NT2/D1 (cell line): ENCODE measurements around the gene DSTN.

Experiments
- DNase-seq: peaks from one replicate; pipeline ENCODE4 v3.0.0-alpha.2; 2011; ENCODE audit warnings: low read depth, low spot score
- H3K27me3 ChIP-seq: 2 replicates; pipeline ENCODE4 v1.6.0; 2011; ENCODE audit warnings: mild to moderate bottlenecking; ENCODE audit not compliant: insufficient read length, insufficient read depth
- H3K36me3 ChIP-seq: 2 replicates; pipeline ENCODE4 v1.6.1; 2011; ENCODE audit warnings: mild to moderate bottlenecking, low read length, mixed read lengths; ENCODE audit not compliant: insufficient read depth, insufficient read length
- H3K4me1 ChIP-seq: 2 replicates; pipeline ENCODE4 v1.5.1; 2011; ENCODE audit not compliant: insufficient read depth, insufficient read length
- H3K4me3 ChIP-seq: 2 replicates; pipeline ENCODE4 v1.5.1; 2011; ENCODE audit warnings: low read depth; ENCODE audit not compliant: insufficient read length
- H3K9ac ChIP-seq: 2 replicates; pipeline ENCODE4 v1.6.0; 2011; ENCODE audit warnings: low read depth; ENCODE audit not compliant: insufficient read length
- H3K9me3 ChIP-seq: 2 replicates; pipeline ENCODE4 v1.5.1; 2011; ENCODE audit warnings: mild to moderate bottlenecking, low read length; ENCODE audit not compliant: insufficient read depth
- SUZ12 ChIP-seq: IDR thresholded peaks from 2 replicates; pipeline ENCODE4 v1.6.1; 2011; ENCODE audit not compliant: insufficient read length, insufficient read depth; ENCODE audit errors: extremely low read depth
- YY1 ChIP-seq: IDR thresholded peaks from 2 replicates; pipeline ENCODE4 v1.6.1; 2011; ENCODE audit not compliant: insufficient read length, insufficient read depth
- ZNF274 ChIP-seq: IDR thresholded peaks from 2 replicates; pipeline ENCODE4 v1.6.1; 2011; ENCODE audit warnings: mild to moderate bottlenecking, low read depth, low read length

Gene DSTN

DNA sequence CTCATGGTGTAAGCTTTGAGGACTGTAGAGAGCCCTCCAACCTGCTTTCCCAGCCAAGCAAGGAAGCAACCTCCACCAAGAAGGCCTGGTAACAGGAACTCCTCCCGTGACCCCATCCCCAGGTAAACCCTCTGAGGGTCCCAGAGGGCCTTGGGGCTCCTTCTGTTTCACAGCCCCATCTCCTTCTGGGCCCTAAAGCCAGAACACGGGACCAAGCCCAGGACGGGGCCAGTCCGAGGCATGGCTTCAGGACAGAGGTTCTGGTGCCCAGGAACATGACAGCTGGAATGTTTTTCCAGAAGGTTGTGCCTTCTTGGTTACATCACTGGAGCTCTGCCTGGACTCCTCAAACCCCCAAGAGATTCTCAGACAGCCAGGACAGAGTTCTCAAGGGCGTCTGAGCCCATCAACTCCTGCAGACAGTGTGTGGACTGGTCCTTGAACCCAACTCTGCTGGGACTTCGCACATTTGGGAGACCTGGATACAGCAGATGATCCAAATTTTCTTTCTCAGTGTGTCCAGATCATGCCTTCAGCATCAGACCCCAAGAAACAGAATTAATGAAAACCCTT lies 69.0 kb downstream of the DSTN start:
- Histone ChIP-seq H3K4me3 (no peak overlapping the region), H3K9me3 (no peaks in the 10 kb centered on the region), H3K9ac (no peak overlapping the region), H3K27me3 (no peaks in the 10 kb centered on the region), H3K4me1 (peaks cover 10% of the 10 kb centered on the region), H3K36me3 (peaks cover 92% of the 10 kb centered on the region)
- DNase-seq: no peak
- TF ChIP-seq YY1: no peak
- no peak for TF ChIP-seq SUZ12
- TF ChIP-seq ZNF274: no peak

DNA sequence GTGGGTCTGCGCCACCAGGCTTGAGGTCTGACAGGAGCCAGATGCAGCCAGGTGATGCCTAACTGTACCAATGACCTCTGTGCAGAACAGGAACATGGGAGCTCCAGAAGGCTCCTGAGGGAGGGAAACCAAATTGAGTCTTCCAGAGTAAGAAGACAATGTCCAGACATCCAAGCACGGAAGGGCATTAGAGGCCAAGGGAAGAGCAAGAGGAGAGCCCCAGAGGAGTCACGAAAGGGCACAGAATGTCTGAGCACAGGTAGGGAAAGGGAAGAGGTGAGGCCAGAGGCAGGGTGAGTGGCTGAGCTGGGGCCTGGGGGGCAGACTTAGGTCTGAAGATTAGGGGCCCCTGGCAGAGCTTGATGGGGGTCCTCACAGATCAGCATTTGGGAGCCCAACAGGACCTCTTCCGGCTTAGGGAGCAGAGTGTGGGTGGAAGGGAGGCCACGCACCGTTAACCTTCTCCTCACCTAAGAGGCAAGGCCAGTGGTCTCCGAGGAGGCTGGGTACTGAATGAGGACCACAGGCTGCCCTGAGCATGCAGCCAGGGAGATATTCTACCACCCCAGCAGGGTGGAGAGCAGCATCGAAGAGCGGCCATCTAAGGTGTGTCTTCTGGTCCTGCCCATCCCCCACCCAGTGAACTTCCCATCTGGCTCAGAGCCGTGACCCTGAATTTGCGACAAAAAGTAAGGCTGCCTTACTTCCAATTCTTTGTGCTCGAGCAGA lies 70.4 kb downstream of the DSTN start:
- Histone ChIP-seq H3K36me3 (peaks cover 89% of the 10 kb centered on the region), H3K4me3 (no peak overlapping the region)
- no peak for TF ChIP-seq SUZ12
- no peak for TF ChIP-seq ZNF274
- no peak for TF ChIP-seq YY1

DNA sequence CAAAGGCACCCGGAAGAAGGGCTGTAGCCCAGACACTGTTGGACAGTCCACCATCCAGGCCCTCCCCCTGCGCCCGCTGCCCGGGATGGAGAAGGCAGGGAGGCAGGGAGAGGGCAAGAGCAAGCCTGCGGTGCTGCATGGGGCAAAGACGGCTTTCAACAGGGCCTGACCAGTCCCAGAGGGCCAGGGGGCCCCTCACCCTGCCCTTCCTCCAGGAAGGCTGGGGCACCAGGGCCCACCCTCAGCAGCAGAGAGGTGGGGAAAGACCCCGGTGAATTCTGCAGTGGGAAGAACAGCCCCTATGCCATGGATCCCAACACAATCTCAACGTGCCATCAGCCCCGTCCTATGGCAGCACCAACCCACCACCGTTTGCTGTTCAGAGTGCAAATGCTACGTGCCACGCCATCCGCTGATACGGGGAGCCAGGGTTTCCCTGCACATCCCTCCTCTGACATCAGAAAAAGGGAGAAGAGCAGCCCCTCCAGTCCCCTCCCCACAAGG lies 71.1 kb downstream of the DSTN start:
- no peaks in the 10 kb centered on the region for H3K9me3 ChIP-seq
- H3K4me3 ChIP-seq: no peak overlapping the region
- no peaks in the 10 kb centered on the region for H3K27me3 ChIP-seq
- no peak overlapping the region for H3K9ac ChIP-seq
- DNase-seq: no peak
- H3K4me1 ChIP-seq: peaks cover 10% of the 10 kb centered on the region
- TF ChIP-seq YY1 (no peak), SUZ12 (no peak), ZNF274 (no peak)
- peaks cover 83% of the 10 kb centered on the region for H3K36me3 ChIP-seq

More for the DNA sequence above, 70.4 kb downstream of the DSTN start:
- no peaks in the 10 kb centered on the region for H3K27me3 ChIP-seq
- H3K9me3 ChIP-seq: no peaks in the 10 kb centered on the region
- DNase-seq: no peak
- peaks cover 10% of the 10 kb centered on the region for H3K4me1 ChIP-seq
- H3K9ac ChIP-seq: no peak overlapping the region

DNA sequence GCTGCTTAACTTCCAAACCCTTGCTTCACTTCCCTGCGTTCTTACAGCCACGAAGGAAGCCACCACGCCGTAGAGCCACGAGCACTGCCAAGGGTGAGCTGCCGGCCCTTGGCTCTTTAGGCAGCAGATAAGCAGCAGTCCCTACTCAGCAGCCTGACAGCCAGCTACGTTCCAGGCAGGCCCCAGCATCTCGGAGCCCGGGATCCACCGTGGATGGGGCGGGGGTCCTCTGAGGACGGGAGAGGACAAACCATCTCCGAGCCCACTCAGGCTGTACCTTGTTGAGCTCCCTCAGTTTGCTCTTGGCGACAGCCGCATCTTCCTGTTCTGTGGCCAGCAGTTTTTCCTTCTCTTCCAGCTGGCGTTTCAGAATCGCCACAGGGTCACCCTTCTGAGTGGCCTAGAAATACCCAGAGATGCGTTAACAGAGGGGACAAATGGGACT lies 71.7 kb downstream of the DSTN start:
- DNase-seq: no peak
- Histone ChIP-seq H3K9ac (no peak overlapping the region), H3K9me3 (no peaks in the 10 kb centered on the region), H3K4me3 (no peak overlapping the region), H3K36me3 (peaks cover 77% of the 10 kb centered on the region), H3K4me1 (peaks cover 13% of the 10 kb centered on the region), H3K27me3 (no peaks in the 10 kb centered on the region)
- no peak for TF ChIP-seq ZNF274
- no peak for TF ChIP-seq YY1
- TF ChIP-seq SUZ12: no peak

DNA sequence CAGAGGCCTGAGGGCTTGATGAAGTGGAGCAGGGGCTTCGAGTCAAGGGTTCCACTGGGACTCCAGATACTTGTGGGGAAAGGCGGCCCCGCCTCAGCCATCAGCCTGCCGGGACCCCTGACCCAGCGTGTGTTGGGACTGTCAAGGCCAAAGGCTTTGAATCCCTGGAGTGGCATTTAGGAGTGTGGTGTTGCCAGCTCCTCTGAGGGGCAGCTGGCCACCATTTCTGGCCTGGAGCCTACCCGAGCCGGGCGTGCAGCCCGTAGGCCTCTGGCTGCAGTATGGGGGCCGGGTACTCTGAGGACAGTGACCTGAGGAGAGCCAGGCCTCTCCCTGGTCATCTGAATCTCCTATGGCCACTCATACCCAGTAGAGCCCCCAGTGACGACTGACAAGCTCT lies 72.1 kb downstream of the DSTN start:
- H3K27me3 ChIP-seq: no peaks in the 10 kb centered on the region
- no peak overlapping the region for H3K9ac ChIP-seq
- no peak for DNase-seq
- H3K9me3 ChIP-seq: no peaks in the 10 kb centered on the region
- no peak overlapping the region for H3K4me3 ChIP-seq
- TF ChIP-seq ZNF274 (no peak), YY1 (no peak), SUZ12 (no peak)
- peaks cover 13% of the 10 kb centered on the region for H3K4me1 ChIP-seq
- peaks cover 77% of the 10 kb centered on the region for H3K36me3 ChIP-seq

DNA sequence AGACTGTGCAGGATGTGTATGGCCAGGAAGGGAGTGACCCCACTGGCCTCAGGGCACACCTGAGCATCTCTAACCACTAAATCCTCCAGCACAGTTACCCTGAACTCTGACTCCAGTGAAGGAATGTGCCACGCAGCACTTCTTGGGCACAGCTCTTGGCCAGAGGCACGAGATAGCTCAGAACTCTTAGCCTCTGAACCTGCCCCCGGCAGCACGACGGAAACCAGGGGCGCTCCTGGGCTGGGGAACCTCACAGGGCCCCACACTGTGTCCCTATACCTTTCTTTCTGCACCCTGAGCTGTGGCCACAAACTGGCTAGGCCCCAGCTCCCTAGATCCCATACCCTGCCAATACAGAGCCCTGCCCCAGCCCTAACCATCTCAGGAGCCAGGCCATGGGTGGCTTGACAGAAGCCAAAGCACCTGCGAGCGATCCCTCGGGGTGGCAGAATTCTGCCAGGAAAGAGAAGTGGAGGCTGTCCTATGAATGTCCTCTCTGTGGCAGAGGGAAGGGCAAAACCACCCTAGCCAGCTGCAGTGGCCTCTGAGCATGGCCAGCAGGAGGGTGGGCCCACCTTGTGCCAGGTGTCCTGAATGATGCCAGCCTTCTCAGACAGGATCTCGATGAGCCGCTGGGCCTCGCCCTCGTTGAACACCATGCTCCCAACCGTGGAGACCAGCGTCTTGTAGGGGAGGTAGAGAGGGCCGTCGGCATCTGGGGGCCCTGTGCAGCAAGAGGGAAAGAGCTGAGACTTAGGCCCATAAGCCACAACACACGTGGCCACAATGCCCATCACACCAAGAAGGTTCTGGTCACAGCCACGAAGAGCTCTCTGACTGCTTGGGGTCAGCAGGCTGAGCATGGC lies 72.8 kb downstream of the DSTN start:
- H3K9me3 ChIP-seq: no peaks in the 10 kb centered on the region
- peaks cover 7% of the 10 kb centered on the region for H3K4me1 ChIP-seq
- TF ChIP-seq ZNF274 (no peak), SUZ12 (no peak), YY1 (no peak)
- no peak overlapping the region for H3K9ac ChIP-seq
- no peaks in the 10 kb centered on the region for H3K27me3 ChIP-seq
- no peak overlapping the region for H3K4me3 ChIP-seq
- DNase-seq: no peak
- peaks cover 77% of the 10 kb centered on the region for H3K36me3 ChIP-seq
